Glomerular endothelial cell (primary cell): ENCODE results near the gene LRRC45. TPM values are rescaled to one million over a fixed set of nuclear protein-coding genes. Genes with fewer than 3 reads are reported as not detected.

ENCODE experiments used
- DNase-seq: peaks from one replicate; pipeline ENCODE4 v3.0.0-alpha.2; 2011; ENCODE audit warnings: low read depth, low spot score; ENCODE audit errors: extremely low read depth
- total RNA-seq: library from RNA; depleted of rRNA; stranded (reverse); fragments of >200 nt; gene quantifications from 2 replicates; pipeline ENCODE4 v1.2.3, GENCODE V29; 2015

LRRC45 gene
- total RNA-seq, 1 donor from 2014 or later = 24.9 TPM

- no peak for DNase-seq
Measured at GRCh38 chr17:82049106-82049505, 26.0 kb downstream of the LRRC45 start.

- no peak for DNase-seq
Measured at GRCh38 chr17:82049521-82049971, 26.4 kb downstream of the LRRC45 start.

GRCh38 chr17:82050152-82050760 is 27.2 kb downstream of the LRRC45 start:
- DNase-seq = no peak

- DNase-seq = no peak
Measured at GRCh38 chr17:82050761-82051641, 27.9 kb downstream of the LRRC45 start.

- DNase-seq = no peak
Measured at GRCh38 chr17:82051776-82052637, 28.9 kb downstream of the LRRC45 start, which contains the start of the genes GPS1 and RFNG. TSS of gene GPS1 (plus strand) at chr17:82051898. CDS start at chr17:82051932, 34 bp downstream. TSS of gene RFNG (minus strand) at chr17:82051811. CDS start at chr17:82051766, 45 bp downstream.

GRCh38 chr17:82052638-82053059 is 29.5 kb downstream of the LRRC45 start:
- no peak for DNase-seq

- DNase-seq = no peak
Measured at GRCh38 chr17:82053130-82053529, 30.0 kb downstream of the LRRC45 start.

- DNase-seq = no peak
Measured at GRCh38 chr17:82053556-82054263, 30.6 kb downstream of the LRRC45 start.

GRCh38 chr17:82054351-82055022 is 31.4 kb downstream of the LRRC45 start:
- no peak for DNase-seq

- no peak for DNase-seq
Measured at GRCh38 chr17:82055023-82055964, 32.2 kb downstream of the LRRC45 start.

- no peak for DNase-seq
Measured at GRCh38 chr17:82055965-82056728, 33.0 kb downstream of the LRRC45 start.

GRCh38 chr17:82056729-82057621 is 33.9 kb downstream of the LRRC45 start:
- DNase-seq = no peak

GRCh38 chr17:82058230-82058854 is 35.2 kb downstream of the LRRC45 start:
- no peak for DNase-seq

GRCh38 chr17:82058855-82059249 is 35.7 kb downstream of the LRRC45 start:
- no peak for DNase-seq

GRCh38 chr17:82059272-82060000 is 36.3 kb downstream of the LRRC45 start:
- no peak for DNase-seq

GRCh38 chr17:82060001-82060380 is 36.9 kb downstream of the LRRC45 start:
- no peak for DNase-seq
